ENCODE results near the gene NOP16. TPM values are rescaled to one million over a fixed set of nuclear protein-coding genes. Genes with fewer than 3 reads are reported as not detected.
"Not testable (repeated sequence)": the region's sequence is repeated elsewhere in the genome, so short reads cannot be mapped to it uniquely, and the experiment has no call there.

NOP16 gene
- total RNA-seq, 1 donor from 2014 or later = 9.9 TPM

GRCh38 chr5:176410486-176411180, 22.2 kb upstream of the NOP16 start:
- no peak overlapping the region for H3K9ac ChIP-seq (ENCODE audit: low read depth in 1 of 3, low read length in 3 of 3)
- no peaks in the 10 kb centered on the region for H3K9me3 ChIP-seq (ENCODE audit: control insufficient read depth in 3 of 3, low read length in 3 of 3)
- H3K4me1 ChIP-seq (ENCODE audit: control insufficient read depth in 3 of 3, insufficient read depth in 3 of 3, low read length in 3 of 3) = peaks cover 51 to 61% (median 54%) of the 10 kb centered on the region in 3 donors
- H3K4me3 ChIP-seq (ENCODE audit: low read length in 3 of 3) = no peak overlapping the region
- H3K27ac ChIP-seq (ENCODE audit: low read depth, low read length) = no peak overlapping the region
- peaks cover 26 to 31% (median 28%) of the 10 kb centered on the region in 3 donors for H3K36me3 ChIP-seq (ENCODE audit: control insufficient read depth in 3 of 3, insufficient read depth in 3 of 3, low read length in 3 of 3)
- no peaks in the 10 kb centered on the region for H3K27me3 ChIP-seq (ENCODE audit: control insufficient read depth in 3 of 3, insufficient read depth in 3 of 3, low read length in 3 of 3)

GRCh38 chr5:176409765-176410164, 21.4 kb upstream of the NOP16 start:
- Histone ChIP-seq H3K27ac (ENCODE audit: low read depth, low read length) (no peak overlapping the region), H3K4me3 (ENCODE audit: low read length in 3 of 3) (no peak overlapping the region), H3K27me3 (ENCODE audit: control insufficient read depth in 3 of 3, insufficient read depth in 3 of 3, low read length in 3 of 3) (no peaks in the 10 kb centered on the region), H3K4me1 (ENCODE audit: control insufficient read depth in 3 of 3, insufficient read depth in 3 of 3, low read length in 3 of 3) (peaks cover 42 to 52% (median 48%) of the 10 kb centered on the region in 3 donors), H3K36me3 (ENCODE audit: control insufficient read depth in 3 of 3, insufficient read depth in 3 of 3, low read length in 3 of 3) (peaks cover 28 to 34% (median 32%) of the 10 kb centered on the region in 3 donors), H3K9ac (ENCODE audit: low read depth in 1 of 3, low read length in 3 of 3) (no peak overlapping the region), H3K9me3 (ENCODE audit: control insufficient read depth in 3 of 3, low read length in 3 of 3) (no peaks in the 10 kb centered on the region)

- Histone ChIP-seq H3K4me3 (ENCODE audit: low read length in 3 of 3) (no peak overlapping the region), H3K4me1 (ENCODE audit: control insufficient read depth in 3 of 3, insufficient read depth in 3 of 3, low read length in 3 of 3) (peaks cover 30 to 42% (median 36%) of the 10 kb centered on the region in 3 donors), H3K27ac (ENCODE audit: low read depth, low read length) (no peak overlapping the region), H3K9me3 (ENCODE audit: control insufficient read depth in 3 of 3, low read length in 3 of 3) (no peaks in the 10 kb centered on the region), H3K27me3 (ENCODE audit: control insufficient read depth in 3 of 3, insufficient read depth in 3 of 3, low read length in 3 of 3) (no peaks in the 10 kb centered on the region), H3K9ac (ENCODE audit: low read depth in 1 of 3, low read length in 3 of 3) (no peak overlapping the region), H3K36me3 (ENCODE audit: control insufficient read depth in 3 of 3, insufficient read depth in 3 of 3, low read length in 3 of 3) (peaks cover 31 to 36% (median 36%) of the 10 kb centered on the region in 3 donors)
These were observed 20.2 kb upstream of the NOP16 start for GRCh38 chr5:176408590-176408989.

GRCh38 chr5:176408252-176408573, 19.8 kb upstream of the NOP16 start:
- not testable (repeated sequence) for H3K27ac ChIP-seq (ENCODE audit: low read depth, low read length); H3K9me3 ChIP-seq (ENCODE audit: control insufficient read depth in 3 of 3, low read length in 3 of 3); H3K27me3 ChIP-seq (ENCODE audit: control insufficient read depth in 3 of 3, insufficient read depth in 3 of 3, low read length in 3 of 3); H3K4me3 ChIP-seq (ENCODE audit: low read length in 3 of 3)
- peaks cover 26 to 38% (median 32%) of the 10 kb centered on the region in 3 donors for H3K4me1 ChIP-seq (ENCODE audit: control insufficient read depth in 3 of 3, insufficient read depth in 3 of 3, low read length in 3 of 3)
- H3K36me3 ChIP-seq (ENCODE audit: control insufficient read depth in 3 of 3, insufficient read depth in 3 of 3, low read length in 3 of 3) = peaks cover 31 to 36% (median 36%) of the 10 kb centered on the region in 3 donors
- peak overlapping the region in 1 of 3 donors; percentile 60 for H3K9ac ChIP-seq (ENCODE audit: low read depth in 1 of 3, low read length in 3 of 3)

GRCh38 chr5:176407456-176408251, 19.3 kb upstream of the NOP16 start:
- Histone ChIP-seq H3K9me3 (ENCODE audit: control insufficient read depth in 3 of 3, low read length in 3 of 3) (no peaks in the 10 kb centered on the region), H3K36me3 (ENCODE audit: control insufficient read depth in 3 of 3, insufficient read depth in 3 of 3, low read length in 3 of 3) (peaks cover 31 to 36% (median 36%) of the 10 kb centered on the region in 3 donors), H3K27me3 (ENCODE audit: control insufficient read depth in 3 of 3, insufficient read depth in 3 of 3, low read length in 3 of 3) (no peaks in the 10 kb centered on the region), H3K9ac (ENCODE audit: low read depth in 1 of 3, low read length in 3 of 3) (peak overlapping the region in 1 of 3 donors; percentile 60), H3K4me3 (ENCODE audit: low read length in 3 of 3) (no peak overlapping the region), H3K27ac (ENCODE audit: low read depth, low read length) (peak overlapping the region; percentile 41), H3K4me1 (ENCODE audit: control insufficient read depth in 3 of 3, insufficient read depth in 3 of 3, low read length in 3 of 3) (peaks cover 21 to 34% (median 27%) of the 10 kb centered on the region in 3 donors)

- Histone ChIP-seq H3K9me3 (ENCODE audit: control insufficient read depth in 3 of 3, low read length in 3 of 3) (no peaks in the 10 kb centered on the region), H3K27ac (ENCODE audit: low read depth, low read length) (no peak overlapping the region), H3K27me3 (ENCODE audit: control insufficient read depth in 3 of 3, insufficient read depth in 3 of 3, low read length in 3 of 3) (no peaks in the 10 kb centered on the region), H3K4me3 (ENCODE audit: low read length in 3 of 3) (no peak overlapping the region), H3K36me3 (ENCODE audit: control insufficient read depth in 3 of 3, insufficient read depth in 3 of 3, low read length in 3 of 3) (peaks cover 27 to 36% (median 34%) of the 10 kb centered on the region in 3 donors), H3K4me1 (ENCODE audit: control insufficient read depth in 3 of 3, insufficient read depth in 3 of 3, low read length in 3 of 3) (peaks cover 14 to 27% (median 18%) of the 10 kb centered on the region in 3 donors), H3K9ac (ENCODE audit: low read depth in 1 of 3, low read length in 3 of 3) (peak overlapping the region in 1 of 3 donors; percentile 8)
These were observed 18.1 kb upstream of the NOP16 start for GRCh38 chr5:176406436-176407052.

GRCh38 chr5:176405656-176406435, 17.4 kb upstream of the NOP16 start:
- Histone ChIP-seq H3K4me3 (ENCODE audit: low read length in 3 of 3) (no peak overlapping the region), H3K4me1 (ENCODE audit: control insufficient read depth in 3 of 3, insufficient read depth in 3 of 3, low read length in 3 of 3) (peaks cover 9 to 20% (median 11%) of the 10 kb centered on the region in 3 donors), H3K27me3 (ENCODE audit: control insufficient read depth in 3 of 3, insufficient read depth in 3 of 3, low read length in 3 of 3) (no peaks in the 10 kb centered on the region), H3K36me3 (ENCODE audit: control insufficient read depth in 3 of 3, insufficient read depth in 3 of 3, low read length in 3 of 3) (peaks cover 27 to 36% (median 34%) of the 10 kb centered on the region in 3 donors), H3K27ac (ENCODE audit: low read depth, low read length) (no peak overlapping the region), H3K9me3 (ENCODE audit: control insufficient read depth in 3 of 3, low read length in 3 of 3) (no peaks in the 10 kb centered on the region), H3K9ac (ENCODE audit: low read depth in 1 of 3, low read length in 3 of 3) (no peak overlapping the region)

GRCh38 chr5:176401281-176402205, 13.1 kb upstream of the NOP16 start:
- Histone ChIP-seq H3K27me3 (ENCODE audit: control insufficient read depth in 3 of 3, insufficient read depth in 3 of 3, low read length in 3 of 3) (no peaks in the 10 kb centered on the region), H3K4me3 (ENCODE audit: low read length in 3 of 3) (no peak overlapping the region), H3K4me1 (ENCODE audit: control insufficient read depth in 3 of 3, insufficient read depth in 3 of 3, low read length in 3 of 3) (peaks cover 4 to 7% (median 6%) of the 10 kb centered on the region in 3 donors), H3K36me3 (ENCODE audit: control insufficient read depth in 3 of 3, insufficient read depth in 3 of 3, low read length in 3 of 3) (peaks cover 12 to 27% (median 23%) of the 10 kb centered on the region in 3 donors), H3K9ac (ENCODE audit: low read depth in 1 of 3, low read length in 3 of 3) (no peak overlapping the region), H3K9me3 (ENCODE audit: control insufficient read depth in 3 of 3, low read length in 3 of 3) (no peaks in the 10 kb centered on the region), H3K27ac (ENCODE audit: low read depth, low read length) (no peak overlapping the region)
